Esophagus (tissue), 2 donors: ENCODE results near the gene CNN1. TPM values are rescaled to one million over a fixed set of nuclear protein-coding genes. Genes with fewer than 3 reads are reported as not detected.
"Not testable (repeated sequence)": the region's sequence is repeated elsewhere in the genome, so short reads cannot be mapped to it uniquely, and the experiment has no call there.

Source experiments
- H3K27ac ChIP-seq, 2 donors: one replicate each; pipeline ENCODE4 v1.5.1; 2013; ENCODE audit warnings: low read depth in 2 of 2, mild to moderate bottlenecking in 2 of 2, inconsistent platforms in 1 of 2, low read length in 1 of 2, moderate library complexity in 1 of 2
- H3K27me3 ChIP-seq, 2 donors: one replicate each; pipeline ENCODE4 v1.6.1; 2013; ENCODE audit warnings: low read length in 2 of 2, control low read depth in 1 of 2, mild to moderate bottlenecking in 1 of 2; ENCODE audit not compliant: insufficient read depth in 2 of 2, control insufficient read depth in 1 of 2
- H3K36me3 ChIP-seq, 2 donors: one replicate each; pipeline ENCODE4 v1.6.1; 2013; ENCODE audit warnings: low read length in 1 of 2; ENCODE audit not compliant: control insufficient read depth in 2 of 2, insufficient read depth in 2 of 2
- H3K4me1 ChIP-seq, 2 donors: one replicate each; pipeline ENCODE4 v1.6.1; 2013; ENCODE audit warnings: low read length in 1 of 2; ENCODE audit not compliant: control insufficient read depth in 2 of 2, insufficient read depth in 2 of 2
- H3K4me3 ChIP-seq, 2 donors: one replicate each; pipeline ENCODE4 v1.5.1; 2013; ENCODE audit warnings: low read length in 2 of 2, mild to moderate bottlenecking in 2 of 2, low read depth in 1 of 2, moderate library complexity in 1 of 2
- H3K9me3 ChIP-seq, 2 donors: one replicate each; pipeline ENCODE4 v1.6.1; 2013; ENCODE audit warnings: mild to moderate bottlenecking in 2 of 2, low read depth in 1 of 2, low read length in 1 of 2, moderate library complexity in 1 of 2; ENCODE audit not compliant: control insufficient read depth in 2 of 2, insufficient read depth in 1 of 2
- WGBS, 2 donors: extraction: QIAGEN DNeasy Blood & Tissue Kit; methylation state at CpG; one replicate each; pipeline ENCODE4 v1.1.7; 2013; 5-methylcytosine and 5-hydroxymethylcytosine counted together
- polyA plus RNA-seq, 2 donors: library from polyadenylated mRNA; stranded (reverse); fragments of 200-250 nt; gene quantifications; one replicate each; pipeline ENCODE4 v1.2.3, GENCODE V29; 2013
- donor health status: healthy with polysubstance abuse.
- donor health status: Bipolar disorder and iron deficiency.

CNN1 gene
- polyA plus RNA-seq, 2 donors = 85.0 to 234 TPM

DNA sequence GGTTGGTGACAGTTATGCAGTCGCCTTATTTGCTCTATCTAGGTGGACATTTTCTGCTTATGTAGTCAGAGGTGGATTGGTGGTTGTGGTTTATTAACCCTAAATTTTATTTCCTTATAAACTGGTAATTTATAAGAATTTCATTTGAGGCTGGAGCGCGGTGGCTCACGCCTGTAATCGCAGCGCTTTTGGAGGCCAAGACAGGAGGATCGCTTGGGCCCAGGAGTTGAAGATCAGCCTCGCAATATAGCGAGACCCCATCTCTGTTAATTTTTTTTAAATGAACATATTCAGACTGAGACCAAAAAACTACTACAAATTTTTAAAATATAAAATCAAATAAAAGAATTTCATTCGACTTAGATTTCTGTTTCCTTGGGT is 59.4 kb downstream of the CNN1 start:
- Histone ChIP-seq H3K4me3 (peak overlapping the region; percentile 75 to 86), H3K9me3 (no peaks in the 10 kb centered on the region), H3K36me3 (peaks cover 0 to 2% of the 10 kb centered on the region in 2 donors), H3K27me3 (no peaks in the 10 kb centered on the region), H3K27ac (peak overlapping the region in 1 of 2 donors; percentile 95), H3K4me1 (peaks cover 0 to 2% of the 10 kb centered on the region in 2 donors)
- WGBS, 2 donors = 63 to 66% methylated on average over 10 of the region's 10 CpGs

DNA sequence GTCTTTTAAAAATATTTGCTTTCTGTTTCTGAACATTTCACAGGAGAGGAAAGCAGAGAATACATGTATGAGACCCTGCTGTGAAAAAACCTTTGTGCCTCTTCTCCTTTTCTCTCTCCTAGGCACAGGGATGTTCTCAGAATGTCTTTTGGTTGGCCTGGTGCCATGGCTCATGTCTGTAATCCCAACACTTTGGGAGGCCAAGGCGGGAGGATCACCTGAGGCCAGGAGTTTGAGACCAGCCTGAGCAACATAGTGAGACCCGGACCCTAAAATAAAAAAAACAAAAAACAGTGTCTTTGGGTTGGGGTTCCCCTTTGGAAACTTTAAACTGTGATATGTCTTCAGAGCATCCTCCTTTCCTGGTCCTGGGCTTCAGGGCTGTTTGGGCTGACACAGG is 60.1 kb downstream of the CNN1 start:
- Histone ChIP-seq H3K4me1 (peaks cover 0 to 2% of the 10 kb centered on the region in 2 donors), H3K9me3 (no peaks in the 10 kb centered on the region), H3K36me3 (peaks cover 0 to 2% of the 10 kb centered on the region in 2 donors), H3K27me3 (no peaks in the 10 kb centered on the region), H3K4me3 (no peak overlapping the region), H3K27ac (no peak overlapping the region)
- WGBS, 2 donors = 95% methylated on average over 2 of the region's 2 CpGs

GRCh38 chr19:11599704-11600103 is 61.1 kb downstream of the CNN1 start:
- H3K27me3 ChIP-seq, H3K4me1 ChIP-seq, H3K4me3 ChIP-seq, H3K36me3 ChIP-seq, H3K27ac ChIP-seq, H3K9me3 ChIP-seq: not testable (repeated sequence)
- 91 to 94% methylated on average over 8 of the region's 8 CpGs for WGBS, 2 donors

Other genes with a start within 250 kb of the CNN1 start
- gene TSPAN16, start 242.7 kb upstream of the CNN1 start, polyA plus RNA-seq = not detected
- 10 to 100 TPM; 21.7 to 25.7 TPM for gene RAB3D, start 199.2 kb upstream of the CNN1 start, polyA plus RNA-seq
- 10 to 100 TPM; 39.8 to 67.1 TPM for gene TMEM205, start 192.6 kb upstream of the CNN1 start, polyA plus RNA-seq
- 10 to 100 TPM; 22.5 to 47.6 TPM for gene CCDC159, start 192.3 kb upstream of the CNN1 start, polyA plus RNA-seq
- 1 to 10 TPM; 7.3 to 8.6 TPM for gene PLPPR2, start 183.4 kb upstream of the CNN1 start, polyA plus RNA-seq
- 1 to 10 TPM; 2.2 to 2.8 TPM for gene SWSAP1, start 164.2 kb upstream of the CNN1 start, polyA plus RNA-seq
- gene EPOR, start 154.5 kb upstream of the CNN1 start, polyA plus RNA-seq = 1 to 10 TPM; 1.2 to 1.4 TPM
- 1 to 10 TPM in 1 of 2 donors, under 1 TPM in 1; 0.87 to 3.6 TPM for gene RGL3, start 119.5 kb upstream of the CNN1 start, polyA plus RNA-seq
- under 1 TPM; 0.06 to 0.20 TPM for gene ODAD3, start 103.7 kb upstream of the CNN1 start, polyA plus RNA-seq
- 10 to 100 TPM; 76.7 to 86.9 TPM for gene PRKCSH, start 103.2 kb upstream of the CNN1 start, polyA plus RNA-seq
- not detected for gene ELAVL3, start 57.8 kb upstream of the CNN1 start, polyA plus RNA-seq
- 1 to 10 TPM; 6.2 to 9.2 TPM for gene ZNF653, start 33.0 kb upstream of the CNN1 start, polyA plus RNA-seq
- gene ECSIT, start 9.7 kb upstream of the CNN1 start, polyA plus RNA-seq = 10 to 100 TPM; 36.3 to 41.2 TPM
- gene ELOF1, start 20.4 kb downstream of the CNN1 start, polyA plus RNA-seq = 10 to 100 TPM; 43.4 to 46.6 TPM
- 10 to 100 TPM; 23.5 to 33.9 TPM for gene ACP5, start 38.8 kb downstream of the CNN1 start, polyA plus RNA-seq
- gene ZNF627, start 58.6 kb downstream of the CNN1 start, polyA plus RNA-seq = 1 to 10 TPM; 2.5 to 3.0 TPM
- 1 to 10 TPM; 6.6 to 9.5 TPM for gene ZNF823, start 200.1 kb downstream of the CNN1 start, polyA plus RNA-seq
- 1 to 10 TPM; 1.6 to 2.2 TPM for gene ZNF441, start 228.1 kb downstream of the CNN1 start, polyA plus RNA-seq